Measurements from ENCODE around the gene KRT83. TPM values are rescaled to one million over a fixed set of nuclear protein-coding genes. Genes with fewer than 3 reads are reported as not detected.

The KRT83 gene
- total RNA-seq, 1 experiment from 2014 or later: 0.07 TPM

GRCh38 chr12:52336641-52337040, 15.4 kb upstream of the KRT83 start:
- no peak for DNase-seq (ENCODE audit: low spot score)
- in situ Hi-C loops (cut with HindIII; ENCODE audit: low sequenced_read_pairs): no loop called here

DNA sequence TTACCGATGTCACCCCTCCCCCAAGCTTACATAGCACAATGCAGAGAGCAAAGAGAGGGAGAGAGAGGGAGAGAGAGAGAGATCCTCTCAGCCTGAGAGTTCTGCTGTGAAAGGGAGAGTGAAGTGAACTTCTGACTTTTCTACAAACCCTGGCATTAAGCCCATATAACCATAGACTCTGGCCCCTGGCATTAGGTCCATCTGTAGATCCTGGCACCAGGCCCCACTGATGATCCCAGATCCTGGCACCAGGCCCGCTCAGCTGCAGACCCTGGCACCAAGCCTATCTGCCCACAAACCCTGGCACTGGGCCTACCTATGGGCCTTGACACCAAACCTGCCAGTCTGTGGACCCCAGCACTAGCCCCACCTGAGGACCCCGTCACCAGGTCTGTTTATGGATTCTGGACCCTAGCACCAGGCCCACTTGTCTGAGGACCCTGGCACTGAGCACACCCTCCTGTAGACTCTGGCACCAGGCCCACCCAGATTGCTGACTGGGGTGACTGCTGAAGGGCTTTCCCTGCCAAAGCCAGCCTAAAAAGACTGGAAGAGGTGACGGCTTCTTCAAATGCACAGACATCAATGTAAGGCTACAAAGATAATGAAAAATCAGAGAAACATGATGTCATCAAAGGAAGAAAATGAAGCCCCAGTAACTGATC, 14.5 kb upstream of the KRT83 start:
- in situ Hi-C loops (cut with HindIII; ENCODE audit: low sequenced_read_pairs): no loop called here

DNA sequence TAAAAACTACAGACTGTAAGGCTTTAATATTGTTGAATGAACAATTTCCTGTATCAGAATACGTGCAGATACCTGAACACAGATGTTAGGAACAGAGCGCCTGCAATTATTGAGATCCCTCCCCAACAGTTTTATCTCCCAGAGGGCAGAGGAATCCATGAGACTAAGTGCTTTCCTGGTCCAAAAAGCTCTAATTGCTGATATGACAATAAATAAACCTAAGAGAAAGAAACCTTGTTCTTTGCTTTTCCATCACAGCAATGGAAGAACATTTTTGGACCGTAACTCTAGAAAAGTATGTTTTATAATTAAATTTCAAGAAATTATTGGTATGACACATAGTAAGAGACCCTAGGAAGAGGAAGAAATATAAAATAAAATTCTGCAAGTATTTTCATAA, 13.0 kb upstream of the KRT83 start:
- in situ Hi-C loops (cut with HindIII; ENCODE audit: low sequenced_read_pairs): no loop called here
- DNase-seq (ENCODE audit: low spot score): no peak

More for the DNA sequence above, 14.5 kb upstream of the KRT83 start:
- DNase-seq (ENCODE audit: low spot score): no peak

DNA sequence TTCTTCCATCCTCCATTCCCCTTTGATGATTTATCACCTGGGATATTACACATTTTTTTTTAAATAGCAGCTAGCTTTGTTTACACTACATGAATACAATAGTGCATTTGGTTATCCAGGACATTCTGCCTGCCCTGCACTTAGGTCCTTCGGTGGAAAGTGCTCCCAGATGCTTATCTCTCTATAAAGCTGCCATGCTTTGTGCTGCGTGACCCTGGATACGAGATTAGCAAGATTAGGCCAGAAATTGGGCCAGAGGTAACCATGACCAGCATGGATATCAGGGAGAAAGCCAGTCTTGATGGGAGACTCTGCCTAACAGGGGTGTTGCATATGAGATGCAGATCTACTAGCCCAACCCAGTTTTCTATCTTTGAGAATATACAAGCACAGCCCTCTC, 12.1 kb upstream of the KRT83 start:
- no peak for DNase-seq (ENCODE audit: low spot score)
- in situ Hi-C loops (cut with HindIII; ENCODE audit: low sequenced_read_pairs): no loop called here

GRCh38 chr12:52332381-52332780, 11.2 kb upstream of the KRT83 start:
- in situ Hi-C loops (cut with HindIII; ENCODE audit: low sequenced_read_pairs): no loop called here
- DNase-seq (ENCODE audit: low spot score): no peak

DNA sequence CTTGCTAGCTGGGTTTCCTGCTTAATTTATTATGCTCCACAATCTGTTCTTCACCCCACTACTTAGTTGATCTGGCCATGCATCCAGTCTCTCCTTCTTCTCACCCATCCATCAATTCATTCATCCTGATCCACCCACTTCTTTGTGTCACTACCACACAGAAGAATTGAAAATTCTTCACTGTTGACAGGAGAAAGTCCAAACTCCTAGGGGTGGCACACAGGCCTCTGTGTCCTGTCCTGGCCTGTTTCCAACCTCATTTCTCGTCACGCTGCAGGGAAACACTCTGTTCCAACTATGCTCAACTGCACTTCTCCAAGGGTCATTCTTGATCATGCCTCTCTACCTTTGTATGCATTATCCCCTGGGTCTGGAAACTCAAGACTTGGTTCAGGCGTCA, 10.6 kb upstream of the KRT83 start:
- in situ Hi-C loops (cut with HindIII; ENCODE audit: low sequenced_read_pairs): no loop called here
- DNase-seq (ENCODE audit: low spot score): no peak

GRCh38 chr12:52331039-52331438, 9.8 kb upstream of the KRT83 start:
- in situ Hi-C loops (cut with HindIII; ENCODE audit: low sequenced_read_pairs): no loop called here

GRCh38 chr12:52327830-52328500, 6.8 kb upstream of the KRT83 start:
- in situ Hi-C loops (cut with HindIII; ENCODE audit: low sequenced_read_pairs): no loop called here
- no peak for DNase-seq (ENCODE audit: low spot score)

More at GRCh38 chr12:52331039-52331438, 9.8 kb upstream of the KRT83 start:
- DNase-seq (ENCODE audit: low spot score): no peak

GRCh38 chr12:52327052-52327829, 6.0 kb upstream of the KRT83 start:
- in situ Hi-C loops (cut with HindIII; ENCODE audit: low sequenced_read_pairs): no loop called here
- peak; percentile 89 for DNase-seq (ENCODE audit: low spot score)

DNA sequence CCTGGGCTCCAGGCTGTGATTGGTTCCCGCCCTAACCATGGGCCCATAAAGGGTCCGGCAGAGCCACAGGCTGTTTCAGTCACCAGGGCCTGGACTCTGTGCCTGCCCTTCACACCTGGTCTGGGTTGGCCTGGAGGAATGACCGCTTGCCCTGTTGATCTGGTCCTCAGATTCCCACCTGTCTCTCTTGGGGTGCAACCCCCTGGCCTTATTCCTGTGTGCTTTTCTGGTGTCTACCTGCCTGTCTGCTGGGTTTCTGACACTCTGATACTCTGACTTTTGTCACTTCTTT, 2.9 kb upstream of the KRT83 start:
- no peak for DNase-seq (ENCODE audit: low spot score)
- in situ Hi-C loops (cut with HindIII; ENCODE audit: low sequenced_read_pairs): no loop called here

- DNase-seq (ENCODE audit: low spot score): no peak
- in situ Hi-C loops (cut with HindIII; ENCODE audit: low sequenced_read_pairs): no loop called here
Measured at GRCh38 chr12:52323416-52324152, 2.4 kb upstream of the KRT83 start.

- no peak for DNase-seq (ENCODE audit: low spot score)
- in situ Hi-C loops (cut with HindIII; ENCODE audit: low sequenced_read_pairs): no loop called here
Measured at GRCh38 chr12:52323001-52323400, 1.8 kb upstream of the KRT83 start.

DNA sequence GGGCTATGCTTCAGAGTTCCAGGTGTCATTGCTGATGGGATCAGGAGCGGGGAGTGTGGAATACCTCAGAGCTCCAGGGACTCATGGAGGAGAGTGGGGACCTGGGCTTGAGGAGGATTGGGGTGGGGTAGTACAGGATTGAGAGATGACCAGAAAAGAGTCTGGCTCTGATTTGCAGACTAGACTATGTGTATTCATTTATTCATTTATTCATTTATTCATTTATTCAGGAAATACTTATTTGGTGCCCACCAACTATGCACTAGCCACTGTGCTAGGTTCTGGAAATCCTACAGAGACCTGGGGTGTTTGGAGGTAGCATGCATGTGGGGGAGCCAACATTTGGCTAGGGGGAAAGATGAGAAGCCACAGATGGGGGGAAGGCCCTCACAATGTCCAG, 871 bp upstream of the KRT83 start:
- in situ Hi-C loops (cut with HindIII; ENCODE audit: low sequenced_read_pairs): no loop called here
- no peak for DNase-seq (ENCODE audit: low spot score)

GRCh38 chr12:52321418-52321817, 220 bp upstream of the KRT83 start:
- in situ Hi-C loops (cut with HindIII; ENCODE audit: low sequenced_read_pairs): no loop called here
- DNase-seq (ENCODE audit: low spot score): no peak

GRCh38 chr12:52319097-52319496, 2.1 kb downstream of the KRT83 start:
- in situ Hi-C loops (cut with HindIII; ENCODE audit: low sequenced_read_pairs): no loop called here
- DNase-seq (ENCODE audit: low spot score): no peak

DNA sequence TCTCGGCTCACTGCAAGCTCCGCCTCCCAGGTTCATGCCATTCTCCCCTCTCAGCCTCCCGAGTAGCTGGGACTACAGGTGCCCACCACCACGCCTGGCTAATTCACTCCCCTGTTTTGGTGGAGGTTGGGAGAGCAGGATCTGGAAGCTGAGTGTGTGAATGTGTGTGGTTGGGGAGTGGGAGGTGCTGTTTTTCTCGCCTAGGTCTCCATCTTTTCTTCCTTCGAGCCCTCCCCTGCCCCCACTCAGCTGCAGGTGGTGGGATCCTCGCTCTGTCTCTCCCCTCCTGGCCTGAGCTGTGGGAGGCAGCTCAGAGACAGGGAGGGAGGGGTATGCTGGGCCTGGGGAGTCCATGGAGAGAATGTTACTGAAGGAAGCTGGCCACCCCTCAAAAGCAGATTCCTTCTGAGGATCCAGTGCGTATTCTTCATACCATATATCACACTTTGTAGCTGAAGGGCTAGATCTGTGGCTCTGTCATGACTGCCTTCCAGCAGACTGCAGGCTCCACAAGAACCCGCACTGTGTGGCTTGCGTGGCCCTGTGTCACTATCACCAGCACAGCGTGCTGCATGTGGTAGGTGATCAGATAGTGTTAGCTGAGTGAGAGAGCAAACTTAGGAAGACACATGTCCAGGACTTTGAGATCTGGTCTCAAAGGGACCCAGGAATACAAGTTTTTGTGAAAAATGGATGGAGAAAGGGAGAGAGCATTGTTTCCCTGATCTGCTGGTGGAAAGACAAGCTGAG, 2.8 kb downstream of the KRT83 start:
- DNase-seq (ENCODE audit: low spot score): no peak
- in situ Hi-C loops (cut with HindIII; ENCODE audit: low sequenced_read_pairs): no loop called here

DNA sequence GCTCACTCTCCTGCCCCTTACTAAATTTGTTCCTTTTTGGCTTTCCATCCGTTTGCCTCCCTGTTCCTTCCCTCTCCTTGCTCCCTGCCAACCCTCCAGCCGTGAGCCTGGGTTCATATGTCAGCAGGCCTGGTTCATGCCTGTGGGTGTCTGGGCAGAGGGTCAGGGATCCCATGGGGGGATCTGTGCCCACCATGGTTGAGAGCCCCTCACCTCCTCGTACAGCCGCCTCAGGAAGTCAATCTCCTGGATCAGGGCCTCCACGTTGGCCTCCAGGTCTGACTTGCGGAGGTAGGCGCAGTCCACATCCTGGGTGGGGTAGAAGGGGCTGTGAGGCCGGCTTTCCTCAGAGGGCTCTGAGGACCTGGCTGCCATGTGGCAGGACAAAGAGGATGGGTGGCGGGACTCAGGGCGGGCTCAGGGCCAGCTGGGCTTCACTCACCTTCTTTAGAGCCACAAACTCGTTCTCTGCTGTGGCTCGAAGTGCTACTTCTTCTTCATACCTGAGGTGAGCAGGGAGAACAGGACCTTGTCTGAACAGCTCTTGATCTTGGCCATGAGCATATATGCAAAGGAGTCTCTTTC, 3.6 kb downstream of the KRT83 start:
- no peak for DNase-seq (ENCODE audit: low spot score)
- in situ Hi-C loops (cut with HindIII; ENCODE audit: low sequenced_read_pairs): no loop called here

DNA sequence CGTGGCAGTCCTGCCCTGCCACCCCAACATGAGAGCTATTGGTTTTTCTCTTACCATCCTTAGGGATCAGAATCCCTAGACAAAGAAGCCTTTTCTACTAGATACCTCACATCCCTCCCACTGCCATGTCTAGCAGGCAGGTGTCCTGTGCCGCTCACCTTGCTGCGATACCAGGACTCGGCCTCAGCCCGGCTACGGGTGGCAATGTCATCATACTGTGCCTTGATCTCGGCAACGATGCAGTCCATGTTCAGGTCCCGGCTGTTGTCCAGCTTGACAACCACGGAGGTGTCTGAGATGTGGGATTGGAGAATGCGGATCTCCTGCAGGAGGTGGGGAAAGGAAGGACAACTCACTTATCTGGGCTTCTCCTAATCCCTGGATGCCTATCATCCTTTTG, 4.5 kb downstream of the KRT83 start:
- no peak for DNase-seq (ENCODE audit: low spot score)
- in situ Hi-C loops (cut with HindIII; ENCODE audit: low sequenced_read_pairs): no loop called here

- no peak for DNase-seq (ENCODE audit: low spot score)
- in situ Hi-C loops (cut with HindIII; ENCODE audit: low sequenced_read_pairs): no loop called here
Measured at GRCh38 chr12:52316290-52316689, 4.9 kb downstream of the KRT83 start.

Measured in G401 (cell line).